Liver (tissue), 9 donors: ENCODE measurements around the gene FGF11. TPM values are rescaled to one million over a fixed set of nuclear protein-coding genes. Genes with fewer than 3 reads are reported as not detected.

Experiments used
- DNase-seq: peaks from one replicate; pipeline ENCODE4 v3.0.0-alpha.2; 2017; ENCODE audit warnings: low spot score
- H3K27ac ChIP-seq, 2 donors: one replicate each; pipeline ENCODE4 v1.7.0; 2013; ENCODE audit warnings: inconsistent platforms in 2 of 2, low read length in 2 of 2, control low read depth in 1 of 2, low read depth in 1 of 2, mild to moderate bottlenecking in 1 of 2
- H3K27me3 ChIP-seq, 4 donors: one replicate each; pipeline versions ENCODE4 v1.6.1 to v1.7.0; 2013; ENCODE audit warnings: low read length in 3 of 4, inconsistent platforms in 1 of 4, mild to moderate bottlenecking in 1 of 4, moderate library complexity in 1 of 4; ENCODE audit not compliant: control insufficient read depth in 4 of 4, insufficient read depth in 4 of 4
- H3K36me3 ChIP-seq, 4 donors: one replicate each; pipeline versions ENCODE4 v1.6.1 to v1.7.0; 2013; ENCODE audit warnings: low read length in 3 of 4, mild to moderate bottlenecking in 3 of 4, low read depth in 1 of 4, moderate library complexity in 1 of 4; ENCODE audit not compliant: control insufficient read depth in 4 of 4, insufficient read depth in 3 of 4
- H3K4me1 ChIP-seq, 4 donors: one replicate each; pipeline versions ENCODE4 v1.6.1 to v1.7.0; 2013; ENCODE audit warnings: low read length in 3 of 4, mild to moderate bottlenecking in 3 of 4, moderate library complexity in 1 of 4; ENCODE audit not compliant: control insufficient read depth in 4 of 4, insufficient read depth in 4 of 4
- H3K4me3 ChIP-seq, 3 donors: one replicate each; pipeline versions ENCODE4 v1.6.1 to v1.7.0; 2013; ENCODE audit warnings: low read length in 3 of 3, control low read depth in 1 of 3, low read depth in 1 of 3, mild to moderate bottlenecking in 1 of 3
- H3K9ac ChIP-seq, 2 donors: one replicate each; pipeline ENCODE4 v1.7.0; 2013; ENCODE audit warnings: low read length in 2 of 2, mild to moderate bottlenecking in 2 of 2, moderate library complexity in 2 of 2, control low read depth in 1 of 2, low read depth in 1 of 2
- H3K9me3 ChIP-seq, 4 donors: one replicate each; pipeline versions ENCODE4 v1.6.1 to v1.7.0; 2013; ENCODE audit warnings: low read length in 3 of 4; ENCODE audit not compliant: control insufficient read depth in 4 of 4
- ATF3 ChIP-seq: IDR thresholded peaks from 2 replicates; pipeline ENCODE4 v1.6.1; 2016; ENCODE audit warnings: antibody characterized with exemption
- CTCF ChIP-seq: fragments of 150-350 bp; IDR thresholded peaks from 2 replicates; pipeline ENCODE4 v1.5.1; 2017; ENCODE audit warnings: improper control_type of control experiment, low read depth, low read length; ENCODE audit not compliant: missing input control
- EGR1 ChIP-seq, 2 donors: IDR thresholded peaks; 2 replicates each; pipeline ENCODE4 v1.6.1; 2016 to 2018; ENCODE audit warnings: antibody characterized with exemption in 2 of 2, low read depth in 2 of 2
- FOXA1 ChIP-seq: IDR thresholded peaks from 2 replicates; pipeline ENCODE4 v1.6.1; 2016; ENCODE audit warnings: antibody characterized with exemption
- FOXA2 ChIP-seq: IDR thresholded peaks from 2 replicates; pipeline ENCODE4 v1.6.1; 2016; ENCODE audit warnings: antibody characterized with exemption
- GABPA ChIP-seq, 2 donors: IDR thresholded peaks in 1 of 2; conservative IDR thresholded peaks in 1 of 2; 2 replicates each; pipeline ENCODE4 v1.6.1; 2016; ENCODE audit warnings: antibody characterized with exemption in 2 of 2, mild to moderate bottlenecking in 1 of 2, moderate library complexity in 1 of 2
- HNF4A ChIP-seq, 2 donors: conservative IDR thresholded peaks; 2 replicates each; pipeline ENCODE4 v1.6.1; 2016; ENCODE audit warnings: antibody characterized with exemption in 2 of 2, mild to moderate bottlenecking in 2 of 2
- HNF4G ChIP-seq: IDR thresholded peaks from 2 replicates; pipeline ENCODE4 v1.6.1; 2016; ENCODE audit warnings: antibody characterized with exemption
- JUND ChIP-seq, 2 donors: IDR thresholded peaks; 2 replicates each; pipeline ENCODE4 v1.6.1; 2016; ENCODE audit warnings: antibody characterized with exemption in 2 of 2
- MAX ChIP-seq: IDR thresholded peaks from 2 replicates; pipeline ENCODE4 v1.6.1; 2016; ENCODE audit warnings: antibody characterized with exemption
- NR2F2 ChIP-seq: IDR thresholded peaks from 2 replicates; pipeline ENCODE4 v1.6.1; 2016; ENCODE audit warnings: antibody characterized with exemption
- RAD21 ChIP-seq, 2 donors: IDR thresholded peaks; 2 replicates each; pipeline ENCODE4 v1.6.1; 2016; ENCODE audit warnings: antibody characterized with exemption in 2 of 2, mild to moderate bottlenecking in 2 of 2
- REST ChIP-seq: IDR thresholded peaks from 2 replicates; pipeline ENCODE4 v1.6.1; 2016; ENCODE audit warnings: antibody characterized with exemption, mild to moderate bottlenecking
- RXRA ChIP-seq, 2 donors: IDR thresholded peaks; 2 replicates each; pipeline ENCODE4 v1.6.1; 2017 to 2018; ENCODE audit warnings: antibody characterized with exemption in 2 of 2, mild to moderate bottlenecking in 1 of 2
- SP1 ChIP-seq: IDR thresholded peaks from 2 replicates; pipeline ENCODE4 v1.6.1; 2018; ENCODE audit warnings: antibody characterized with exemption, mild to moderate bottlenecking
- TAF1 ChIP-seq: conservative IDR thresholded peaks from 2 replicates; pipeline ENCODE4 v1.6.1; 2016; ENCODE audit warnings: antibody characterized with exemption, mild to moderate bottlenecking
- YY1 ChIP-seq: IDR thresholded peaks from 2 replicates; pipeline ENCODE4 v1.6.1; 2016; ENCODE audit warnings: antibody characterized with exemption, mild to moderate bottlenecking
- ZBTB33 ChIP-seq: IDR thresholded peaks from 2 replicates; pipeline ENCODE4 v1.6.1; 2016; ENCODE audit warnings: antibody characterized with exemption
- WGBS: extraction: QIAGEN DNeasy Blood & Tissue Kit; methylation state at CpG from one replicate; pipeline ENCODE4 v1.1.7; 2013; 5-methylcytosine and 5-hydroxymethylcytosine counted together
- polyA plus RNA-seq, 2 donors: library from polyadenylated mRNA; stranded (reverse) in 1 of 2; unstranded in 1 of 2; fragments of 200-250 nt in 1 of 2; fragments of >200 nt in 1 of 2; fragmentation: Nextera tagmentation in 1 of 2; extraction: Ambion mirVana in 1 of 2; gene quantifications; one replicate each; pipeline versions ENCODE4 v1.2.1 to v1.2.3, GENCODE V29; 2013 to 2015
- total RNA-seq, 2 donors: library from RNA; depleted of rRNA; stranded (reverse); fragments of >200 nt; gene quantifications; one replicate each; pipeline ENCODE4 v1.2.3, GENCODE V29; 2014
- donor health status: healthy.
- donor health status: healthy.
- donor health status: healthy.
- donor health status: healthy.
- donor health status: healthy.

FGF11 gene
- total and polyA plus RNA-seq, 4 donors, result 0.17 to 0.25 (median 0.20) TPM

GRCh38 chr17:7428557-7428956 lies 10.8 kb upstream of the FGF11 start, which contains the start of gene SPEM3:
Gene SPEM3, plus strand, starts transcription at chr17:7428857. Its CDS starts 46 bp downstream, at chr17:7428903.
- WGBS, result 77% methylated on average over 5 of the region's 5 CpGs
- Histone ChIP-seq H3K4me3 (no peak within 1 kb of the TSS), H3K27ac (no peak within 1 kb of the TSS), H3K9ac (no peak within 1 kb of the TSS), H3K36me3 (no peaks in the 10 kb centered on the region), H3K4me1 (no peaks in the 10 kb centered on the region), H3K9me3 (no peaks in the 10 kb centered on the region), H3K27me3 (no peaks in the 10 kb centered on the region)
- no peak for DNase-seq
- TF ChIP-seq HNF4G, result no peak
- TF ChIP-seq GABPA (IDR thresholded peaks at IDR 0.05 in 1 of 2, conservative IDR thresholded peaks at IDR 0.05 in 1 of 2), result no peak
- TF ChIP-seq HNF4A (conservative IDR thresholded peaks at IDR 0.05), result no peak
- TF ChIP-seq EGR1 (IDR thresholded peaks at IDR 0.05; ENCODE audit: low read depth in 2 of 2), result no peak
- no peak for TF ChIP-seq ZBTB33
- TF ChIP-seq MAX, result no peak
- TF ChIP-seq NR2F2, result no peak
- TF ChIP-seq TAF1, result no peak
- TF ChIP-seq JUND (IDR thresholded peaks at IDR 0.05), result no peak
- no peak for TF ChIP-seq FOXA2
- TF ChIP-seq YY1, result no peak
- no peak for TF ChIP-seq ATF3
- TF ChIP-seq CTCF, result no peak
- no peak for TF ChIP-seq FOXA1
- no peak for TF ChIP-seq SP1
- TF ChIP-seq RXRA (IDR thresholded peaks at IDR 0.05), result no peak
- TF ChIP-seq RAD21 (IDR thresholded peaks at IDR 0.05), result no peak
- TF ChIP-seq REST, result no peak
